Stimulated activated CD4-positive, alpha-beta T cell treated with anti-CD3 and anti-CD28 coated beads, Interleukin-15, amount 100 ng/mL, for 24 hours (primary cell): ENCODE data around the gene BTG4.

Source experiments
- DNase-seq: peaks from one replicate; pipeline ENCODE4 v3.0.0-alpha.2; 2020

Gene BTG4

DNA sequence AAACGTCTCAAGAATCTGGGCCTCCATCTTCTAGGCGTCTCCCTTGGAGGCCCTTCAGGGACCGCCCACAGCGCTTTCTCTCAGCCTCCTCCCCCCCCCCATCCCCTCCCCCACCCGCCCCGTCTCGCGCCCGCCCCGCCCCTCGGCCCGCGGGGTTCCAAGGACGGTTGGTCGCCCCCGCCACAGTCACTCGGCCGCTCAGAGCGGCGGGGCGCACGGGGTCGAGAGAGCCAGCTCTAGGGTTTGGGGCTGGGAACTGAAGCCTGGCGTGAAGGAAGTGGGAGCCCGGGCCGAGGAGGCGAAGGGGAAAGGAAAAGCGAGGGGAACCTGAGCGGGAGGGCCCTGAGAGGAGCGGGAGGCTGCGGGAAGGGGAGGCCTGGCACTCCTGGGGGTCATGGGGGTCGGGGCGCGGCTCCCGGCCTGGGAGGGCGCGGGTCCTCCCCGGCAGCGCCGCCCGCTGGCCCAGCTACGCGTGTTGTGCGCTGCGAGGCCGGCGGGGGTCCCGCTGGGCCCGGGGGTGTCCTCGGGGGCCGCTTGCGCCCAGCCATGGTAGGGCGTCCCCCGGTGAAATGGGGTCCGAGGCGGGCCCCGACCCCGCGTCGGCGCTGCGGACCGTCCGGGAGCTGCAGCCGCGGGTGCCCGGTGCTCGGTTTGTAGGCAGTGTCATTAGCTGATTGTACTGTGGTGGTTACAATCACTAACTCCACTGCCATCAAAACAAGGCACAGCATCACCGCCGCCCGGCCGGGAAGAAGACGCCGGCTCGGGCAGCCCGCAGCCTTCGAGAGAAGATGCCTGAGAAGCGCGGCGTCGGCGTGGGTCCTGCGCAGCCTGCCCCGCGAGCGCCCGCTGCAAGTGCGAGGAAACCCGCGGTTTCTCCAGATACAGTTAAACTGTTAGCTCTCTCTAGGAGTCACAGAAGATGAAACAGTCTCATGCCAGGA lies at the start of gene BTG4:
Gene BTG4, minus strand, starts transcription at position 91 of the 944 bp plus-strand sequence. CDS start 13,610 bp downstream, outside the sequence.
- DNase-seq, result peak; percentile 53

DNA sequence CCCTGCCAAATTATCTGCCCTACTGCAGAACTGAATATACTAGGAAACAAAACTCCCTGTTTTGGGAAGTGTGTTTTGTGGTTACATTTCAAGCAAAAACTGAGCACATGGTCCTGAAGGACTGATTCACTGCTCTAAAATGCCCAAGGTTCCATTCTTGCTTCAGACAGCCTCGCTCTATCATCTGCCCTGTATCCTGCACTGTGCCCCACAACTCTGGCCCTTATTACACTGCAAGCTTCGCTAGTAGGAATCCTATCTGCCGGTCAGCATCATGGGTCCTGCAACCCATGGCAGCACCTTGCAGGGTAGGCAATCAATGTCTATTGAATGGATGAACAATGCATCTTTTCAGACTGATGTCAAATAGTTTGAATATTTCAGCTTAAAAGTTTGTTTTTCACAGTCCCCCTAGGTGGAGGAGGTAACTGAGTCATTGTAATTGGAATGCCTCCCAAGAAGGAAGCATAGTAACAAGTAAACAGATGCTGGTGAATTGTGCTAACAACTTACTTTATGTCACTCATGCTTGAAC lies 49.7 kb upstream of the BTG4 start:
- DNase-seq, result no peak

DNA sequence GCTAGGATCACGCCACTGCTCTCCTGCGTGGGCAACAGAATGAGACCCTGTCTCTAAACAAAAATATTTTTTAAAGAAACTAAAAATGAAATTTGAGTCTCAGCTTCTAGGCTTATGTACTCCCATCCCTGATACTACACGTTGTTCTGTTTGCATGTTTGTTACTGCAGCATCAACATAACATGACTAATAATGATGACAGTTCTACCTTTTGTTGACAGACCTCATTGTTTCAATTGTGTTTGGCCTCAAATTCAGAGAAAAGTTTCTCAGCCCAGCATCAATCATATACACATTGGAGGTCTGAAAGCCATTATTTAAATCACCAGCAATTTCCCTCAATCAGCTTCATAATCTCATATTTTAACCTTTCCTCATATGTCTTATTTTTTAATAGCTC lies 49.1 kb upstream of the BTG4 start:
- DNase-seq, result no peak

DNA sequence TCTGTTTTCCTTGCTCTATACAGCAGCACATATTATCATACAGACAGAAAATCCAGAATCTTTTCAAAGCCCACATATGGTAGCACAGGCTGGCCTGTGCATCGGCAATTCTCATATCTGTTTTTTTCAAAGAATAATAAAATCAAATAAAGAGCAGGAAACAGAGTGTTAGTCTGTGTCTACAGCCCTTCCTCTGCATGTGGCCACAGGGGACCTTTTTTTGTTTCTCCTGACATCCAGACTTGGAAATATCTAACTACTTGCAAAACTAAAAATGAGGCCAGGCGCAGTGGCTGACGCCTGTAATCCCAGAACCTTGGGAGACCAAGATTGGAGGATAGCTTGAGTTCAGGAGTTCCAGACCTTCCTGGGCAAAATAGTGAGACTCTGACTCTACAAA lies 48.6 kb upstream of the BTG4 start:
- no peak for DNase-seq

DNA sequence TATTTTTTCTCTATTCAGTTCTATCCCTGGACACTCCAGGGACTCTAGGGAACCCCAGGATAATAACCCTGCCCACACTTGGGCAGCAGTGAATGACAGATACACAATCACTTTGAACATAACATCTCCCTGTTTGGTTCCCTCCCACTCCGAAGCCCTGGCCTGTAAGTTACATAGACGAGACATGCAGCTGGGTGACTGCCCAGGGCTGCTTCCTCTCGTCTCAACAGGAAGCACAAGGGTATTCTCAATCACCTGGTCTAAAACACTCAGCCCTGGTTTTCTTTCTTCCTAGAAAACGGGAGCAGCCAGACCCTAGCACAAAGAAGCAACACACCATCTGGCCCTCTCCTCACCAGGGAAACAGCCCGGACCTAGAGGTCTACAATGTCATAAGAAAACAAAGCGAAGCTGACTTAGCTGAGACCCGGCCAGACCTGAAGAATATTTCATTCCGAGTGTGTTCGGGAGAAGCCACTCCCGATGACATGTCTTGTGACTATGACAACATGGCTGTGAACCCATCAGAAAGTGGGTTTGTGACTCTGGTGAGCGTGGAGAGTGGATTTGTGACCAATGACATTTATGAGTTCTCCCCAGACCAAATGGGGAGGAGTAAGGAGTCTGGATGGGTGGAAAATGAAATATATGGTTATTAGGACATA lies 47.7 kb upstream of the BTG4 start:
- DNase-seq, result no peak

DNA sequence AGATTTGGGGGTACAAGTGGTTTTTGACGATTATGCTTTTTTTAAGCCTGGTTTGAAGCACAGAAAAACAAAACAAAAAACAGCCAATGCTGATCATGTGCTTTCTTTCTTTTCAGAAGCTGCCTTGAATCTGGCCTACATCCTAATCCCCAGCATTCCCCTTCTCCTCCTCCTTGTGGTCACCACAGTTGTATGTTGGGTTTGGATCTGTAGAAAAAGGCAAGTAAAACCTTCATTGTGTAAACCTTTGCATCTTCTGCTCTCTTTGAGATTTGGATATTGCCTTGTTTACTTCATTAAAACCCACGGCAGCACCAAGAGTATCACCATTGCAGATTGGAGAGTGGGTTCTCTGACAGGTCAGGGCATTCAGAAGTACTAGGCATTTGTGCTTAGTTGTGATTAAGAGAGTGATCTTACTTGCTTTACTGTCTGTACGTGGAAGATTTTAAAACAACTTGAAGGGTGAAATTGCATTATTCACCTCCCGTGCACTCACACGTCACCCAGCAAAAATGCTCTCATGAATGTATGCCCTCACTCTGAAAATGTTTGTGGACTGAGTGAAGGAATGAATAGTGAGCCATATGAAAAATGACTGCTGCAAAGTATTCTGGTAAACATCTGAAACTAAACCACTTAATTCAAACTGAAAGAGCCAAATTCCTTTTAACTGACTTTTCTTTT lies 45.4 kb upstream of the BTG4 start:
- DNase-seq, result no peak

DNA sequence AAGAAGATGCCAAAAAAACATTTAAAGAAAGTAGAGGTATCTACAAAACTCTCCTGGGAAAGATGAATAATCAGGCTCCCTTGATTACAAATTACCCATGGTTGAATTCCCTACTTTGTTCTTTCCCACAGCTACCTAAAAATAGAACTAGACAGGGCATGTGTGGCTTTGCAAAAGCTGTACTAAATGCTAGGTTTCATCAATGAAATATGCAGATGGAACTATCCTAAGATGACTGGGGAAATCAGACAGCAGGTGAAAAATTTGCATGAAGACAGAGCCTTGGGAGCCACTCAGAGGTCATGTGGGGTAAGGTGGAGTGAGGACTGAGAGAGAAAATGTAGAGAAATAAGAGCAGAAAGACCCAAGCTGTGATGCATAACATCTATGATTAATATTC lies 43.1 kb upstream of the BTG4 start:
- DNase-seq, result no peak

DNA sequence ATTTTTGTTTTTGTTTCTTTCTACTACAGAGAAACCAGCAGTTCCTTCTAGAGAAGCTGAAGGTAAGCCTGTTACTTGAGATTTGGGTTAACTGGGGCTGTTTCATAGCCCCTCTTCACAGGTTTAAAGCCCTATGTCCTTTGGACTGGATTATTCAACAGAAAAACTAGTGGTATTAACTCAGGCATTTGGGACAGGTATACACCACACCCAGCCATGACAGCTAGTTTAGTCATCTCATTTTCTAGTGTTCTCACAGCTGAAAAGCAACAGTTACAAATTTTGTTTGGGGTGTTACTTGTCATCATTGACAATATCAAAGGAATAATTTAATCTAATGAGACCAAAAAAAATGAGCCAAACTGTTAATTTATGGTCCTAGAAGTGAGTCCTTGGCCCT lies 42.3 kb upstream of the BTG4 start:
- DNase-seq, result no peak

DNA sequence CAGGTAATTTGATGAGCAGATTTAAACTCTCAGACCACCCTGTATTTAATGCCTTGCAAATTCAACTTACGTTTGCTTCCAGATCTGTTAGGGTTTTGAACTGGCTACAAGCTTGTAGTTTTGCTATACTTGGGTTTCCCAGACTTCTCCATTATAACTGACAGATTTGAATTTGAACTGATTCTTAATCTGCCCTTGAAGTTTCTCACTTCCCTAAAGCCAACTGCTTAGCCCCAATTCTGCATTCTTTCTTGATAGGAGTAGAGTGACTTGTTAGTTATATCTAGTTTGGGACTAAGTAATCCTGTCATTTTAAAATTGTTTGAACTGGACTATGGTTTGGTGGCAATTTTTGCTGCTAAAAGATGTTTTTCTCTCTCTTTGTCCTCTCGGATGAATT lies 38.1 kb upstream of the BTG4 start:
- DNase-seq, result no peak

DNA sequence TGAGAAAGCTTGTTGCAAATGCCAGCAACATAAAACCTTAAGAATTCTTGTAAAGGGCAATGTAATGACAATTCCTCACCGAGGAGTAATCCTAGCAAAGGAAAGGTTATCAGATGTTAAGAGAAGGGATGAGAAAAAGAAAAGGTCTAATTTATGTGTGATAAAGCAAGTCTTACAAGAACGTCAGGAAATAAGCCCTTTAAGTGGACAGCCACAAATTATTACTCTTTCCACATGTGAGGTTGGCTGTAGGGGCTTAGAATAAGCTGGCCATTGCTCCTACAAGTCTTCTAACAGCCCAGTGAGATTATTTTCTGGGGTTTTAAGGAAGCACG lies 37.6 kb upstream of the BTG4 start:
- no peak for DNase-seq

DNA sequence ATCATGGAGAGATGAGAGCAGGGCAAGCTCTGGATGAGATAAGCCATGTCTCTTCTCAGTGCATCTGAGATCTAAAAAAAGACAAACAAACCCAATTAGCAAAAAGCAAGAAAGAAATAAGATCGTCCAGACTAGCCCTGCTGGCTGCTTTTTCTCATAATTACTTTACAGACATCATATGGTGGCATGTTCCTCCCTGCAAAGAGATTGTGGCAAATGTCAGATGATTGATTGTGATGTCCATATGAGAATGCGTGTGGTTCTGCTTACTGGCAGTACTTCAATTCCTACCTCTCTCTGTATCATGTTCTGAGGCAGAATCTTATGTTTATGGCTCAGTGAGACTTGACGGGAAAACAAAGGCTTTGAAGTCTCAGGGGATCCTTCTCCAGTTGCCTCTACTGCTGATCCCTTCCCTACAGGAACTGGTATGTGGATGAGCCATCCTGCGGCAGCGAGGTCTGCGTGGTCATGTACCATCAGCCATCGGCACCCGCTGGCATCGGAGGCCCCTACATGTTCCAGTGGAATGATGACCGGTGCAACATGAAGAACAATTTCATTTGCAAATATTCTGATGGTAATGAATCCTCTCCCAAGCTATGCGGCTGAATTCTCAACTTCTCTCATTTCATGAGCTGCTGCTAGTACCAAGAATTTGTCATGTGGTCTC lies 37.1 kb upstream of the BTG4 start:
- DNase-seq, result no peak

DNA sequence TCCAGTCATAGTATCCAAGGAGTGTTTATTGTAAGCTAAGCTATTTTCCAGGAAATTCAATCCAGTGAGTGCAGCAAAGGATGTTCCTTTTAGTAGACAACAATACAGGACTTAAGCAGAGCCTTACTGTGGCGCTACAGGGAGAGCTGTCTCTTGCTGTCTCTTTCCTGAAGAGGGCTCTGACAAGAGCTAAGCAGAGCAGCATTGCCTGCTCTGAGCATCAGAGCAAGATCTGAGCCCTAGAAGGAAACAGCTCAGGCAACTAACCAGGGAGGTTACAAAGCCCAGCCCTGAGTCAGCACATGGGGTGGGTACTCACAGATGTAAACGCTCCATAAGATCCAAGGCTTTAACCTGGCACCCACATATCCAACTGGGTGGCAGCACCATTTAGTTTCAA lies 36.3 kb upstream of the BTG4 start:
- no peak for DNase-seq

DNA sequence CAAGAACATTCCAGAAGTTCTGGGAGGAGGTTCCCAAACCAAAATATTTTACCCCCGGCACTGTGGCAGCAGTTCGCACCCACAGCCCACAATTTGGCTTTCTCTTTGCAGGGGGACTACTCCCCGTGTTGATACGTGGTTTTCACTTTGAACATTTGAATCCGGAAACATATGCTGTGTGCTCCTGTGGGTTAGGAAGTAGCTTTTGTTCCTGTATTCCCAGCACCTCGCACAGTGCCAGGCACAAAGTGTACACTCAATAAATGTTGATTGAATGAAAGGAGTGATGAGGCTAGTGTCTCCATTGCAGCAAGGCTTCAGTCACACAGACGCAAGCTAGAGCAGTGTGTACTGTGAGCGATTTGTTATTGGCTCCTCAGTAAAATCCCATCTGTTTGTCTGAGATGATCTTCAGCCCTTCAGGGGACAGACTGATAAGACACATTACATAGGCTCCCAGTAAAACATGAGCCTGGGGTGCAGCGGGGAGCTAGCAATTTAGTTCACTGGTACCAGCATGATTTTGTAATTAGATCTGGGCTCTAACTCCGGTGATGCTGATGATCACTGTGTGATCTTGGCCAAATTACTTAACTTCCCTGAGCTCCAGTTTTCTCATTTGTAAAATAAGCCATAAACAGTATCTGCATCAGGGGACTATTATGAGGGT lies 30.6 kb upstream of the BTG4 start:
- DNase-seq, result no peak

DNA sequence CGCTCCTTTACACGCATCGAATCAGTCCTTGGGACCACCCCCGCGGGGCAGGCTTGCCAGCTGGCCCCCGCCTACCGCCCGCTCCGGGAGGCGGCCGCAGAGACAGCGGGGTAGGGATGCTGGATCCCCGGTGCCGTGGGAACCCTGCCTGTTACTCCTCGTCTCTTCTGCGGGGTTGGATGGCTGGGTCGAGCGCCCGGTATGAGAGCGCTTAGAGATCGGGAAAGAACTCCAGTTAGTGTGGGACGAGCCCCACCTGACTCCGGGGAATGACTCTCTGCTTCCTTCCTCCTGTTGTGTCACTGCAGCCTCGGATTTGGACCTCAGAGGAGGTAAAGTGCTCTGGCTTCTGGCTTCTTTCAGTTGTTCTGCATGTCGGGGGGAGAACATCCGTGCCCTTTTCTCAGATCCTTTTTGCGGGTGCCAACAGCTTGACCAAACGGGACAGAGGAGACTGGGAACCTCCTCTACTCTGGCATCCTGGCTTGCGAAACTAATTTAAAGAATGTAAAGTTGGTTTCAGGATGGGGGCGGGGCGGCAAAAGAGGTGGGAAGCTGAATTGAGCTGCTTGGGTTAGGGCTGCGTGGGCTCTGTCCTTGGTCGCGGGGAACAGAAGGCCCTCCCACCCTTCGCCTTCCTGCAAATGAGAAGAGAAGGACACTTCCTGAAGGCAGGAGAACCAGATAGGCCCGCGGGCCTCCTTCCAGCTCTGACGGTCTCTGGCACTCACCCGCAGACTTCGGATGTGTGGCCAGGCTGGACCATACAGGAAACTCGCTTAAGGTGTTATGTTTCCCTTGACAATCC lies 29.3 kb upstream of the BTG4 start:
- peak; percentile 17 for DNase-seq

DNA sequence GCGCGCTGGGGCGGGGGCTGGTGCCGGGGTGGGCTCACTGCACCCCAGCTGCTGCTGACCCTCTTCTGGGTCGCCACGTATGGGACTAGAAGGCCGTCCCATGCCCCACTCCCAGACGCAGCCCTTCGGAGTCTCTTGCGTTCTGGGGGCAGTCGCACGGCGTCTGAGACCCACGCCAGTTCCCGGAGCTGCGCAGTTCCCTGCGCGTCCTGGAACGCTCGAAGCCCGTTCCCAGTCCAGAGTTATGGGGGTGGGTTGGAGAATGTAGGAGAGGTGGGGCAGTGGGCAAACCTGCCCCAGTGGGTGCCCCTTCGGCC lies 28.7 kb upstream of the BTG4 start:
- DNase-seq, result no peak

DNA sequence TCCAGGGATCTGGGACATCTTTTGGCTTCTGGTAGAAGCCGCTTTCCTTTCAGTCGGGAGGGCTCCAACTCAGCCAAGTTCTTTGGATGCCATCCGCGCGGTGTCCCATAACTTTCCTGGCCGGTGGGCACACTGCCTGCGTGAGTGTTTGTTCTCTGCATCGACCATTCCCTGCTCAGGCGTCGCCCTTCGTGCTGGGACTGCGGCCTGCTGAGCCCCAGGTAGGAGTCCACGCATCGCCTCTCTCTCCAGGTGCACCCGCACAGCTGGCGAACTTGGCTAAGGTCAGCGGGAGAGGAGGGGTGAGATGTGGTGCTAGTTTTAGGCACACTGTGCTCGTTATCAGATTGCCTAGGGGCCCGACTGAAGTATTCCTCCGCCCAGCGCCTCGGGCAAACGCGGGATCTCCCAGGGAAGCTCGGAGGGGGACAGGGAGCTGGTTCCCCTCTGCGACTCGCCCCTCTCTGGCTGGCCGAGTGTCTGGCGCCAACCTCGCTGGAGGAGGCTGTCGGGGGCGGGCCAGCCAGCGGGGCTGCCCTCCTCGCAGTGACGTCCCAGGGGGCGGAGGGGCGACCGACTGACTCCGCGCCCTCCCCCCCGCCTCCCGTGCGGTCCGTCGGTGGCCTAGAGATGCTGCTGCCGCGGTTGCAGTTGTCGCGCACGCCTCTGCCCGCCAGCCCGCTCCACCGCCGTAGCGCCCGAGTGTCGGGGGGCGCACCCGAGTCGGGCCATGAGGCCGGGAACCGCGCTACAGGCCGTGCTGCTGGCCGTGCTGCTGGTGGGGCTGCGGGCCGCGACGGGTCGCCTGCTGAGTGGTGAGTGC lies 28.1 kb upstream of the BTG4 start, which contains the start of gene LAYN:
Gene LAYN, plus strand, starts transcription at position 607 of the 823 bp plus-strand sequence. Its CDS starts 124 bp downstream, at position 731.
- DNase-seq, result peak; percentile 56

DNA sequence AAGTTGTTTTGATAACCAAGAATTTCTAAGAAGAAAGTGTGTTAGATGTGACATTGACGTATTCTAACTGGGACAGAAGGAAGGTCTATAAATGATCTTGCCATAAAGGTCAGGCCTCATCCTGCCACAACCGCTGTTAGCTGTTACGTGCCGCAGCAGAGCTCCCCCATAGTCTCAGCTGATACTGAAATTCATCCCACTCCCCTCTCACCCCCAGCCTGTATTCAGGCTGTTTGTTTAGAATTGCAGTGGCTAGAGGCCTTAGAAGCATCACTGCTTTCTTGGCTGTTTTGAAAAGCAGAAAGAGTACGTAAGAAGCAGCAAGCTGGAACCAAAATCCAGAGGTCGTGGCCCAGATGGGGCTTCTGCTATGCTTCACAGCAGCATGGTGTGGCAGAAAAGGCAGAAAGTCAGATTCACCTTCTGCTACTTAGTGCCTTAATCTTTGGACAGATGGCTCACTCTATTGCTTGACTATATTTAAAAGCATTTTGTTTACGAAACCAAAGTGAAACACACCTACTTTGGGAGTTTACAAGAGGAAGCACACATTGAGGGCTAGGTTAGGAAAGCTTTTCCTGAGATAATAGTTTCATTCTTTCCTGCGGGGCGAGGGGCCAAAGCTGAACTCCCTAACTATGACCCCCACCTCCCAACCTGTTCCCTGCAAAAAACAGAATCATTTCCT lies 27.4 kb upstream of the BTG4 start:
- DNase-seq, result no peak

DNA sequence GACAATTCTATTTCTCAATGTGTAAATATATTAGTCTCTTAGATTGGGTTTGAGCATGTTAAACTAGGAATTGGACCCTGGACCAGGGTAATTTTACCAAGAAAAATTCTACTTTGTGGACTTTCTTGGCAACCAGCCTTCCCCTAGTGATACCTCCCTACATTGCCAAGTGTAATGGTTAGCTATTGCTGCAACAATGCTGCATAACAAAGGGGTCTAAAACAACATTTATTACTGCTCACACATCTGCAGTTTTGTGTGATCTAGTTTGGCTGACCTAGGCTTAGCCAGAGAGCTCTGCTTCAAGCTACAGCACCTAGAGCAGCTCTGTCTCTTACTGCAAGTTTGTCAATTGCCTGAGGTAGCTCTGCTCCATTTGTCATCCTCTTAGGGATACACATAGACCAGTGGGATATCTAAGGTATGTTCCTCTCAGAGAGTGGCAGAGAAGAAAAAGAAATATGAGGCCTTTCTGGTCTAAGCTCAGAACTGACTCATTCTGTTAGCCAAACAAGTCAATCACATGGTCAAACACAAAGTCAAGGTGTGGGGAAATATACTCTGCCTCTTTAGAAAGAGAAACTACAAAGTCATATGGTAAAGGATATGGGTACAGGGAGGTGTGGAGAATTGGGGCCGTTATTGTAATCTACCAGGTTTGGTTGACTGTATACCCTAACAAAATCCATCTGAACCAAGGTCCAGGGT lies 26.4 kb upstream of the BTG4 start:
- DNase-seq, result no peak

DNA sequence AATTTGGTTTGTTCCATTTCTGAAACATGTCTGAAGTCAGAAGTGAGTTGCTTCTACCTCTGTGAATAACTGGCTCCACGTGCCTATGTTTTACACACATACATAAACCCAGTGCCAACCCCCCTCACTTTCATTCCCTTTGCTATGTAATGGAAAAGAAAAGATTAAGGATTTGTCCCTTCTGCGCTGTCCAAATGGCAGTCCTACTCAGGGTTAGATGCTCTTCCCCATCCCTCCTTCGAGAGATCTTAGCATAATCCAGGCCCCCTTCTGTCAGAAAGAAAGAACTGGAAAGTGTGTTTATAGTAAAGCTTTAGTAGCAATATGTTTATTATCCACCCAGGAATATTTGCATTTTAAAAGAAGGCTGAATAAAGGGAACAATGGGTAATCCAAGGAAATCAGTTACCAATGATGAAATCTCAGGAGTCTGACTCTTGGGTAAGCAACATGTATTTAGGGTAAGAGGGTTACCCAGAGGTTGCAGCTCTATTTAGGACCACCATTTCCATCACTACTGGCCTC lies 25.2 kb upstream of the BTG4 start:
- no peak for DNase-seq
